ENCODE data around the gene S100A11.

The S100A11 gene

GRCh38 chr1:152003846-152004442 is 32.9 kb downstream of the S100A11 start:
- DNase-seq (ENCODE audit: low spot score): no peak
- no peak for FAIRE-seq

- FAIRE-seq: no peak
- no peak for DNase-seq (ENCODE audit: low spot score)
Measured at GRCh38 chr1:152002960-152003359, 33.8 kb downstream of the S100A11 start.

- DNase-seq (ENCODE audit: low spot score) (peak; percentile 64), FAIRE-seq (peak; percentile 57)
Measured at GRCh38 chr1:152001631-152002584, 34.9 kb downstream of the S100A11 start.

GRCh38 chr1:152000964-152001630 is 35.7 kb downstream of the S100A11 start:
- FAIRE-seq: no peak
- no peak for DNase-seq (ENCODE audit: low spot score)

- FAIRE-seq (peak; percentile 86), DNase-seq (ENCODE audit: low spot score) (peak; percentile 93)
Measured at GRCh38 chr1:151998611-151999362, 38.0 kb downstream of the S100A11 start.

- DNase-seq (ENCODE audit: low spot score) (no peak), FAIRE-seq (no peak)
Measured at GRCh38 chr1:151997284-151997570, 39.6 kb downstream of the S100A11 start.

GRCh38 chr1:151995774-151996173 is 41.0 kb downstream of the S100A11 start:
- no peak for DNase-seq (ENCODE audit: low spot score)
- no peak for FAIRE-seq

- FAIRE-seq: peak; percentile 89
Measured at GRCh38 chr1:151994956-151995355, 41.8 kb downstream of the S100A11 start.

GRCh38 chr1:151993734-151994496 is 42.9 kb downstream of the S100A11 start, which contains the start of gene S100A10:
S100A10 (minus strand) TSS chr1:151993859; CDS start chr1:151986230, 7,629 bp downstream.
- DNase-seq (ENCODE audit: low spot score): peak; percentile 68

More at GRCh38 chr1:151994956-151995355, 41.8 kb downstream of the S100A11 start:
- DNase-seq (ENCODE audit: low spot score): peak; percentile 97

GRCh38 chr1:151993084-151993733 is 43.6 kb downstream of the S100A11 start:
- FAIRE-seq (no peak), DNase-seq (ENCODE audit: low spot score) (no peak)

More at GRCh38 chr1:151993734-151994496, 42.9 kb downstream of the S100A11 start, which contains the start of gene S100A10:
- FAIRE-seq: no peak

- FAIRE-seq: peak; percentile 95
Measured at GRCh38 chr1:151992303-151993083, 44.3 kb downstream of the S100A11 start.

GRCh38 chr1:151991663-151992302 is 45.0 kb downstream of the S100A11 start:
- peak; percentile 35 for DNase-seq (ENCODE audit: low spot score)
- no peak for FAIRE-seq

More at GRCh38 chr1:151992303-151993083, 44.3 kb downstream of the S100A11 start:
- peak; percentile 100 for DNase-seq (ENCODE audit: low spot score)

- DNase-seq (ENCODE audit: low spot score): peak; percentile 60
- FAIRE-seq: peak; percentile 67
Measured at GRCh38 chr1:151990856-151991198, 46.0 kb downstream of the S100A11 start.

GRCh38 chr1:151990058-151990855 is 46.5 kb downstream of the S100A11 start:
- FAIRE-seq (no peak), DNase-seq (ENCODE audit: low spot score) (no peak)

GRCh38 chr1:151989211-151989862 is 47.5 kb downstream of the S100A11 start:
- DNase-seq (ENCODE audit: low spot score): peak; percentile 87

GRCh38 chr1:151988405-151988923 is 48.3 kb downstream of the S100A11 start:
- DNase-seq (ENCODE audit: low spot score): peak; percentile 92
- peak; percentile 91 for FAIRE-seq

More at GRCh38 chr1:151989211-151989862, 47.5 kb downstream of the S100A11 start:
- FAIRE-seq: peak; percentile 86
